WTC11 (cell line): Measurements from ENCODE around the gene DOK7. TPM values are rescaled to one million over a fixed set of nuclear protein-coding genes. Genes with fewer than 3 reads are reported as not detected.

ENCODE experiments used
- ATAC-seq: fragments of 200-7000 bp; cut with Tn5 transposase; 2 replicates; pipeline ENCODE4 v1.10.0; 2021; ENCODE audit warnings: mild to moderate bottlenecking, moderate library complexity
- CTCF ChIA-PET: fragments of 300-600 bp; sonication (Branson Sonifier 250); formaldehyde crosslinking; loops from one replicate; lab custom pipeline; 2021; ENCODE audit warnings: antibody characterized with exemption; lab: Charles Lee
- POLR2A ChIA-PET: fragments of 350-600 bp; sonication (Branson Sonifier 250); formaldehyde crosslinking; loops from one replicate; lab custom pipeline; 2021; ENCODE audit warnings: antibody characterized with exemption; lab: Charles Lee
- DNase-seq: peaks from one replicate; pipeline ENCODE4 v3.0.0; 2021; ENCODE audit warnings: low spot score
- H3K27ac Mint-ChIP-seq: 2 replicates; pipeline ENCODE4 v1.8.0; 2021; ENCODE audit warnings: mixed read lengths
- H3K27me3 Mint-ChIP-seq: 2 replicates; pipeline ENCODE4 v1.8.0; 2021; ENCODE audit warnings: low read depth, mild to moderate bottlenecking, moderate library complexity, mixed read lengths
- H3K36me3 Mint-ChIP-seq: 2 replicates; pipeline ENCODE4 v1.8.0; 2021; ENCODE audit warnings: mixed read lengths
- H3K4me1 Mint-ChIP-seq: 2 replicates; pipeline ENCODE4 v1.8.0; 2022; ENCODE audit warnings: mixed read lengths
- H3K4me3 Mint-ChIP-seq: 2 replicates; pipeline ENCODE4 v1.8.0; 2021; ENCODE audit warnings: mild to moderate bottlenecking, moderate library complexity, mixed read lengths
- H3K9me3 Mint-ChIP-seq: 2 replicates; pipeline ENCODE4 v1.8.0; 2021; ENCODE audit warnings: mixed read lengths
- ATF3 ChIP-seq: sonication (generic); formaldehyde crosslinking; conservative IDR thresholded peaks from 2 replicates; pipeline ENCODE4 v1.8.1; 2022; ENCODE audit warnings: mild to moderate bottlenecking, missing genetic modification reagents
- CREB1 ChIP-seq: sonication (generic); formaldehyde crosslinking; IDR thresholded peaks from 2 replicates; pipeline ENCODE4 v1.8.0; 2023; ENCODE audit warnings: mild to moderate bottlenecking, missing genetic modification reagents
- EMX1 ChIP-seq: fragments of 250-450 bp; sonication (Bioruptor Pico); IDR thresholded peaks from 2 replicates; pipeline ENCODE4 v1.8.0; 2021; ENCODE audit warnings: mild to moderate bottlenecking
- ESRRA ChIP-seq: sonication (generic); formaldehyde crosslinking; IDR thresholded peaks from 2 replicates; pipeline ENCODE4 v1.8.1; 2022; ENCODE audit warnings: mild to moderate bottlenecking, missing genetic modification reagents, borderline replicate concordance
- FOXK1 ChIP-seq: sonication (generic); formaldehyde crosslinking; IDR thresholded peaks from 2 replicates; pipeline ENCODE4 v1.8.0; 2022; ENCODE audit warnings: mild to moderate bottlenecking, moderate library complexity, missing genetic modification reagents
- FOXP4 ChIP-seq: sonication (generic); formaldehyde crosslinking; IDR thresholded peaks from 2 replicates; pipeline ENCODE4 v1.8.0; 2022; ENCODE audit warnings: mild to moderate bottlenecking, missing genetic modification reagents
- GRHL2 ChIP-seq: fragments of 250-450 bp; sonication (Bioruptor Pico); IDR thresholded peaks from 2 replicates; pipeline ENCODE4 v1.8.0; 2022; ENCODE audit warnings: mild to moderate bottlenecking, moderate library complexity; ENCODE audit not compliant: insufficient replicate concordance, severe bottlenecking
- JUN ChIP-seq: sonication (generic); formaldehyde crosslinking; IDR thresholded peaks from 2 replicates; pipeline ENCODE4 v1.8.0; 2023; ENCODE audit warnings: mild to moderate bottlenecking, missing genetic modification reagents
- KAT7 ChIP-seq: sonication (generic); formaldehyde crosslinking; IDR thresholded peaks from 2 replicates; pipeline ENCODE4 v1.8.1; 2023; ENCODE audit warnings: missing genetic modification reagents, mild to moderate bottlenecking, borderline replicate concordance
- NR3C1 ChIP-seq: sonication (generic); formaldehyde crosslinking; conservative IDR thresholded peaks from 2 replicates; pipeline ENCODE4 v1.8.1; 2023; ENCODE audit warnings: low read depth, mild to moderate bottlenecking, missing genetic modification reagents
- RELA ChIP-seq: sonication (generic); formaldehyde crosslinking; IDR thresholded peaks from 2 replicates; pipeline ENCODE4 v1.8.1; 2022; ENCODE audit warnings: missing genetic modification reagents, mild to moderate bottlenecking, borderline replicate concordance
- RORB ChIP-seq: fragments of 250-450 bp; sonication (Bioruptor Pico); IDR thresholded peaks from 2 replicates; pipeline ENCODE4 v1.9.0; 2021; ENCODE audit warnings: mild to moderate bottlenecking
- SMAD3 ChIP-seq: sonication (generic); formaldehyde crosslinking; IDR thresholded peaks from 2 replicates; pipeline ENCODE4 v1.8.0; 2022; ENCODE audit warnings: missing genetic modification reagents, mild to moderate bottlenecking, borderline replicate concordance
- TEAD4 ChIP-seq: sonication (generic); formaldehyde crosslinking; IDR thresholded peaks from 2 replicates; pipeline ENCODE4 v1.8.0; 2022; ENCODE audit warnings: mild to moderate bottlenecking, missing genetic modification reagents
- TP53 ChIP-seq: sonication (generic); formaldehyde crosslinking; IDR thresholded peaks from 2 replicates; pipeline ENCODE4 v1.8.1; 2023; ENCODE audit warnings: mild to moderate bottlenecking, missing genetic modification reagents
- USF2 ChIP-seq: sonication (generic); formaldehyde crosslinking; IDR thresholded peaks from 2 replicates; pipeline ENCODE4 v1.8.1; 2023; ENCODE audit warnings: mild to moderate bottlenecking, missing genetic modification reagents, moderate library complexity
- ZMAT4 ChIP-seq: fragments of 250-450 bp; sonication (Bioruptor Pico); IDR thresholded peaks from 2 replicates; pipeline ENCODE4 v1.9.0; 2021; ENCODE audit warnings: mild to moderate bottlenecking
- ZNF138 ChIP-seq: sonication (generic); formaldehyde crosslinking; conservative IDR thresholded peaks from 2 replicates; pipeline ENCODE4 v1.8.1; 2022; ENCODE audit warnings: mild to moderate bottlenecking, moderate library complexity, missing genetic modification reagents
- ZSCAN18 ChIP-seq: fragments of 250-450 bp; sonication (Bioruptor Pico); IDR thresholded peaks from 2 replicates; pipeline ENCODE4 v2.1.2; 2022; ENCODE audit warnings: mild to moderate bottlenecking, moderate library complexity
- total RNA-seq: library from RNA; stranded (reverse); gene quantifications from 3 replicates; pipeline ENCODE4 v1.2.3, GENCODE V29; 2021
- TF ChIP-seq, protein P1 (sequence below): sonication (generic); formaldehyde crosslinking; IDR thresholded peaks from 2 replicates; pipeline ENCODE4 v1.8.0; 2023; ENCODE audit warnings: mild to moderate bottlenecking, missing genetic modification reagents
- TF ChIP-seq, protein P2 (sequence below): fragments of 250-450 bp; sonication (Bioruptor Pico); IDR thresholded peaks from 2 replicates; pipeline ENCODE4 v1.8.0; 2021; ENCODE audit warnings: mild to moderate bottlenecking
- TF ChIP-seq, protein P3 (sequence below): fragments of 250-450 bp; sonication (Bioruptor Pico); IDR thresholded peaks from 2 replicates; pipeline ENCODE4 v1.9.0; 2021; ENCODE audit warnings: mild to moderate bottlenecking, borderline replicate concordance

DOK7 gene
- total RNA-seq, 1 experiment from 2014 or later = 0.22 TPM

GRCh38 chr4:3416270-3416669 is 46.8 kb upstream of the DOK7 start:
- DNase-seq (no peak), ATAC-seq (no peak)
- no peaks in the 10 kb centered on the region for H3K36me3 Mint-ChIP-seq
- TF ChIP-seq ZMAT4 (CRISPR knock-in tag) = no peak
- no peak for TF ChIP-seq TP53 (CRISPR knock-in tag)
- TF ChIP-seq, protein P1, sequence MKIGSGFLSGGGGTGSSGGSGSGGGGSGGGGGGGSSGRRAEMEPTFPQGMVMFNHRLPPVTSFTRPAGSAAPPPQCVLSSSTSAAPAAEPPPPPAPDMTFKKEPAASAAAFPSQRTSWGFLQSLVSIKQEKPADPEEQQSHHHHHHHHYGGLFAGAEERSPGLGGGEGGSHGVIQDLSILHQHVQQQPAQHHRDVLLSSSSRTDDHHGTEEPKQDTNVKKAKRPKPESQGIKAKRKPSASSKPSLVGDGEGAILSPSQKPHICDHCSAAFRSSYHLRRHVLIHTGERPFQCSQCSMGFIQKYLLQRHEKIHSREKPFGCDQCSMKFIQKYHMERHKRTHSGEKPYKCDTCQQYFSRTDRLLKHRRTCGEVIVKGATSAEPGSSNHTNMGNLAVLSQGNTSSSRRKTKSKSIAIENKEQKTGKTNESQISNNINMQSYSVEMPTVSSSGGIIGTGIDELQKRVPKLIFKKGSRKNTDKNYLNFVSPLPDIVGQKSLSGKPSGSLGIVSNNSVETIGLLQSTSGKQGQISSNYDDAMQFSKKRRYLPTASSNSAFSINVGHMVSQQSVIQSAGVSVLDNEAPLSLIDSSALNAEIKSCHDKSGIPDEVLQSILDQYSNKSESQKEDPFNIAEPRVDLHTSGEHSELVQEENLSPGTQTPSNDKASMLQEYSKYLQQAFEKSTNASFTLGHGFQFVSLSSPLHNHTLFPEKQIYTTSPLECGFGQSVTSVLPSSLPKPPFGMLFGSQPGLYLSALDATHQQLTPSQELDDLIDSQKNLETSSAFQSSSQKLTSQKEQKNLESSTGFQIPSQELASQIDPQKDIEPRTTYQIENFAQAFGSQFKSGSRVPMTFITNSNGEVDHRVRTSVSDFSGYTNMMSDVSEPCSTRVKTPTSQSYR (CRISPR knock-in tag) = no peak
- TF ChIP-seq EMX1 (CRISPR knock-in tag) = no peak
- TF ChIP-seq TEAD4 (CRISPR knock-in tag) = no peak
- no peak for TF ChIP-seq ZNF138 (CRISPR knock-in tag)
- TF ChIP-seq CREB1 = no peak
- TF ChIP-seq, protein P2, sequence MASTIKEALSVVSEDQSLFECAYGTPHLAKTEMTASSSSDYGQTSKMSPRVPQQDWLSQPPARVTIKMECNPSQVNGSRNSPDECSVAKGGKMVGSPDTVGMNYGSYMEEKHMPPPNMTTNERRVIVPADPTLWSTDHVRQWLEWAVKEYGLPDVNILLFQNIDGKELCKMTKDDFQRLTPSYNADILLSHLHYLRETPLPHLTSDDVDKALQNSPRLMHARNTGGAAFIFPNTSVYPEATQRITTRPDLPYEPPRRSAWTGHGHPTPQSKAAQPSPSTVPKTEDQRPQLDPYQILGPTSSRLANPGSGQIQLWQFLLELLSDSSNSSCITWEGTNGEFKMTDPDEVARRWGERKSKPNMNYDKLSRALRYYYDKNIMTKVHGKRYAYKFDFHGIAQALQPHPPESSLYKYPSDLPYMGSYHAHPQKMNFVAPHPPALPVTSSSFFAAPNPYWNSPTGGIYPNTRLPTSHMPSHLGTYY = no peak
- no peak for TF ChIP-seq RELA (CRISPR knock-in tag)
- TF ChIP-seq FOXK1 (CRISPR knock-in tag) = no peak
- TF ChIP-seq FOXP4 (CRISPR knock-in tag) = no peak
- no peak for TF ChIP-seq NR3C1 (CRISPR knock-in tag)
- TF ChIP-seq USF2 (CRISPR knock-in tag) = no peak
- TF ChIP-seq RORB (CRISPR knock-in tag) = no peak
- TF ChIP-seq ATF3 (CRISPR knock-in tag) = no peak
- no peak for TF ChIP-seq SMAD3 (CRISPR knock-in tag)
- no peak for TF ChIP-seq JUN (CRISPR knock-in tag)
- POLR2A ChIA-PET = no interaction called here
- peak overlapping the region; percentile 80 for H3K27ac Mint-ChIP-seq
- no peaks in the 10 kb centered on the region for H3K9me3 Mint-ChIP-seq
- CTCF ChIA-PET = interaction anchor here (1.5 kb wide), 1 partner anchor 65 kb away, joined by 4 read pairs; no protein-coding TSS in a partner anchor
- no peaks in the 10 kb centered on the region for H3K27me3 Mint-ChIP-seq
- no peak overlapping the region for H3K4me3 Mint-ChIP-seq
- H3K4me1 Mint-ChIP-seq = no peaks in the 10 kb centered on the region

- H3K9me3 Mint-ChIP-seq = no peaks in the 10 kb centered on the region
- no peaks in the 10 kb centered on the region for H3K36me3 Mint-ChIP-seq
- H3K27me3 Mint-ChIP-seq = no peaks in the 10 kb centered on the region
- peak overlapping the region; percentile 65 for H3K27ac Mint-ChIP-seq
- ATAC-seq (no peak), DNase-seq (no peak)
- ChIA-PET CTCF (interaction anchor here (1.4 to 1.5 kb wide), 2 partner anchors 18 to 64 kb away, joined by 4 to 5 read pairs; no protein-coding TSS in a partner anchor), POLR2A (interaction anchor here (1.0 kb wide), 1 partner anchor 12 kb away, joined by 3 read pairs; no protein-coding TSS in a partner anchor)
- no peaks in the 10 kb centered on the region for H3K4me1 Mint-ChIP-seq
- no peak overlapping the region for H3K4me3 Mint-ChIP-seq
- TF ChIP-seq ESRRA (CRISPR knock-in tag) (no peak), GRHL2 (CRISPR knock-in tag) (no peak), ZSCAN18 (CRISPR knock-in tag) (no peak), ATF3 (CRISPR knock-in tag) (no peak), KAT7 (no peak)
- TF ChIP-seq, protein P3, sequence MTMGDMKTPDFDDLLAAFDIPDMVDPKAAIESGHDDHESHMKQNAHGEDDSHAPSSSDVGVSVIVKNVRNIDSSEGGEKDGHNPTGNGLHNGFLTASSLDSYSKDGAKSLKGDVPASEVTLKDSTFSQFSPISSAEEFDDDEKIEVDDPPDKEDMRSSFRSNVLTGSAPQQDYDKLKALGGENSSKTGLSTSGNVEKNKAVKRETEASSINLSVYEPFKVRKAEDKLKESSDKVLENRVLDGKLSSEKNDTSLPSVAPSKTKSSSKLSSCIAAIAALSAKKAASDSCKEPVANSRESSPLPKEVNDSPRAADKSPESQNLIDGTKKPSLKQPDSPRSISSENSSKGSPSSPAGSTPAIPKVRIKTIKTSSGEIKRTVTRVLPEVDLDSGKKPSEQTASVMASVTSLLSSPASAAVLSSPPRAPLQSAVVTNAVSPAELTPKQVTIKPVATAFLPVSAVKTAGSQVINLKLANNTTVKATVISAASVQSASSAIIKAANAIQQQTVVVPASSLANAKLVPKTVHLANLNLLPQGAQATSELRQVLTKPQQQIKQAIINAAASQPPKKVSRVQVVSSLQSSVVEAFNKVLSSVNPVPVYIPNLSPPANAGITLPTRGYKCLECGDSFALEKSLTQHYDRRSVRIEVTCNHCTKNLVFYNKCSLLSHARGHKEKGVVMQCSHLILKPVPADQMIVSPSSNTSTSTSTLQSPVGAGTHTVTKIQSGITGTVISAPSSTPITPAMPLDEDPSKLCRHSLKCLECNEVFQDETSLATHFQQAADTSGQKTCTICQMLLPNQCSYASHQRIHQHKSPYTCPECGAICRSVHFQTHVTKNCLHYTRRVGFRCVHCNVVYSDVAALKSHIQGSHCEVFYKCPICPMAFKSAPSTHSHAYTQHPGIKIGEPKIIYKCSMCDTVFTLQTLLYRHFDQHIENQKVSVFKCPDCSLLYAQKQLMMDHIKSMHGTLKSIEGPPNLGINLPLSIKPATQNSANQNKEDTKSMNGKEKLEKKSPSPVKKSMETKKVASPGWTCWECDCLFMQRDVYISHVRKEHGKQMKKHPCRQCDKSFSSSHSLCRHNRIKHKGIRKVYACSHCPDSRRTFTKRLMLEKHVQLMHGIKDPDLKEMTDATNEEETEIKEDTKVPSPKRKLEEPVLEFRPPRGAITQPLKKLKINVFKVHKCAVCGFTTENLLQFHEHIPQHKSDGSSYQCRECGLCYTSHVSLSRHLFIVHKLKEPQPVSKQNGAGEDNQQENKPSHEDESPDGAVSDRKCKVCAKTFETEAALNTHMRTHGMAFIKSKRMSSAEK (CRISPR knock-in tag) = no peak
These were observed 46.3 kb upstream of the DOK7 start for GRCh38 chr4:3416821-3417221.
